Mesenchymal stem cell (in vitro differentiated cells and primary cell): ENCODE data around the gene ERFL.

Experiments
- DNase-seq: peaks from one replicate; pipeline ENCODE4 v3.0.0-alpha.2; 2013
- H2AFZ ChIP-seq: one replicate; pipeline ENCODE4 v1.6.1; 2013; ENCODE audit warnings: low read depth, mild to moderate bottlenecking, control low read depth, inconsistent platforms, low read length, moderate library complexity
- H2AK5ac ChIP-seq: 2 replicates; pipeline ENCODE4 v1.6.1; 2013; ENCODE audit warnings: low read length, moderate library complexity, mild to moderate bottlenecking, inconsistent platforms; ENCODE audit not compliant: severe bottlenecking
- H2BK120ac ChIP-seq: one replicate; pipeline ENCODE4 v1.6.1; 2013; ENCODE audit warnings: low read depth, mild to moderate bottlenecking, inconsistent platforms, low read length, moderate library complexity
- H2BK12ac ChIP-seq, 2 experiments: one replicate each; pipeline ENCODE4 v1.6.1; 2013; ENCODE audit warnings: inconsistent platforms in 2 of 2, low read length in 2 of 2, mild to moderate bottlenecking in 2 of 2, moderate library complexity in 2 of 2, control low read depth in 1 of 2
- H2BK15ac ChIP-seq: one replicate; pipeline ENCODE4 v1.6.1; 2013; ENCODE audit warnings: mild to moderate bottlenecking, low read depth, inconsistent platforms; ENCODE audit not compliant: poor library complexity, severe bottlenecking
- H2BK5ac ChIP-seq: 2 replicates; pipeline ENCODE4 v1.6.1; 2013; ENCODE audit warnings: low read depth, mild to moderate bottlenecking, low read length, control low read depth, inconsistent platforms; ENCODE audit not compliant: poor library complexity, severe bottlenecking
- H3K14ac ChIP-seq, 2 experiments: one replicate each; pipeline ENCODE4 v1.6.1; 2013; ENCODE audit warnings: inconsistent platforms in 2 of 2, low read length in 2 of 2, control low read depth in 1 of 2, mild to moderate bottlenecking in 1 of 2, moderate library complexity in 1 of 2
- H3K18ac ChIP-seq, 2 experiments: one replicate each; pipeline ENCODE4 v1.6.1; 2013; ENCODE audit warnings: inconsistent platforms in 2 of 2, low read length in 2 of 2, control low read depth in 1 of 2, low read depth in 1 of 2, mild to moderate bottlenecking in 1 of 2
- H3K23ac ChIP-seq, 2 experiments: one replicate each; pipeline ENCODE4 v1.6.1; 2013; ENCODE audit warnings: inconsistent platforms in 2 of 2, low read length in 2 of 2, mild to moderate bottlenecking in 2 of 2, moderate library complexity in 2 of 2, control low read depth in 1 of 2
- H3K27ac ChIP-seq: 2 replicates; pipeline ENCODE4 v1.5.1; 2013; ENCODE audit warnings: mild to moderate bottlenecking, moderate library complexity, low read length, control low read depth, inconsistent platforms; ENCODE audit not compliant: poor library complexity, severe bottlenecking
- H3K27me3 ChIP-seq, 2 experiments: 2 replicates each; pipeline versions ENCODE4 v1.6.1 to v1.7.0; 2013; ENCODE audit warnings: low read length in 2 of 2, mild to moderate bottlenecking in 2 of 2, moderate library complexity in 2 of 2, control low read depth in 1 of 2, inconsistent platforms in 1 of 2; ENCODE audit not compliant: control insufficient read depth in 1 of 2, insufficient read depth in 1 of 2
- H3K36me3 ChIP-seq, 2 experiments: 2 replicates each; pipeline versions ENCODE4 v1.6.1 to v1.7.0; 2013; ENCODE audit warnings: low read length in 2 of 2, control low read depth in 1 of 2, inconsistent platforms in 1 of 2, low read depth in 1 of 2, mild to moderate bottlenecking in 1 of 2; ENCODE audit not compliant: insufficient read depth in 2 of 2, control insufficient read depth in 1 of 2
- H3K4ac ChIP-seq, 2 experiments: one replicate each; pipeline ENCODE4 v1.6.1; 2013; ENCODE audit warnings: inconsistent platforms in 2 of 2, low read length in 2 of 2, mild to moderate bottlenecking in 2 of 2, moderate library complexity in 2 of 2, control low read depth in 1 of 2, low read depth in 1 of 2
- H3K4me1 ChIP-seq: 2 replicates; pipeline ENCODE4 v1.6.1; 2013; ENCODE audit warnings: low read depth, low read length, control low read depth; ENCODE audit not compliant: control insufficient read depth, insufficient read depth
- H3K4me2 ChIP-seq: 2 replicates; pipeline ENCODE4 v1.6.1; 2013; ENCODE audit warnings: low read length, mild to moderate bottlenecking, inconsistent platforms; ENCODE audit not compliant: poor library complexity, severe bottlenecking
- H3K4me3 ChIP-seq, 2 experiments: 2 replicates each; pipeline versions ENCODE4 v1.5.1 to v1.7.0; 2013; ENCODE audit warnings: low read length in 2 of 2, mild to moderate bottlenecking in 2 of 2, control low read depth in 1 of 2, low read depth in 1 of 2; ENCODE audit not compliant: insufficient read depth in 1 of 2
- H3K79me1 ChIP-seq: replicated peaks from 2 replicates; pipeline ENCODE4 v1.6.1; 2013; ENCODE audit warnings: mild to moderate bottlenecking, control low read depth, low read length, inconsistent platforms; ENCODE audit not compliant: poor library complexity, severe bottlenecking
- H3K9ac ChIP-seq: 2 replicates; pipeline ENCODE4 v1.7.0; 2013; ENCODE audit warnings: mild to moderate bottlenecking, low read length, moderate library complexity
- H3K9me3 ChIP-seq: 2 replicates; pipeline ENCODE4 v1.7.0; 2013; ENCODE audit warnings: mild to moderate bottlenecking, low read length; ENCODE audit not compliant: control insufficient read depth
- H4K8ac ChIP-seq: one replicate; pipeline ENCODE4 v1.6.1; 2013; ENCODE audit warnings: inconsistent platforms, mild to moderate bottlenecking, low read length, moderate library complexity
- H4K91ac ChIP-seq: one replicate; pipeline ENCODE4 v1.6.1; 2013; ENCODE audit warnings: mild to moderate bottlenecking, low read length, inconsistent platforms
- whole genome bisulfite sequencing: methylation state at CpG from one replicate; pipeline ENCODE4 v1.1.7; 2013; ENCODE audit warnings: mixed read lengths; 5-methylcytosine and 5-hydroxymethylcytosine counted together

ERFL gene

GRCh38 chr19:41932259-41932719 lies 4.0 kb upstream of the ERFL start:
- Histone ChIP-seq H3K18ac (no peak overlapping the region), H2BK12ac (no peak overlapping the region), H2BK15ac (no peak overlapping the region), H3K4me2 (no peak overlapping the region), H3K14ac (no peak overlapping the region), H3K23ac (no peak overlapping the region), H3K79me1 (no peaks in the 10 kb centered on the region), H3K27me3 (peaks cover 81 to 84% of the 10 kb centered on the region in 2 experiments), H2AFZ (no peak overlapping the region), H3K4me3 (no peak overlapping the region), H4K91ac (no peak overlapping the region), H3K4ac (no peak overlapping the region), H2BK120ac (no peak overlapping the region), H3K9ac (no peak overlapping the region), H2AK5ac (no peak overlapping the region), H4K8ac (no peak overlapping the region), H3K9me3 (no peaks in the 10 kb centered on the region), H2BK5ac (no peak overlapping the region), H3K4me1 (peaks cover 15% of the 10 kb centered on the region), H3K36me3 (no peaks in the 10 kb centered on the region), H3K27ac (no peak overlapping the region)
- WGBS = 15% methylated on average over 10 of the region's 11 CpGs
- DNase-seq = no peak

DNA sequence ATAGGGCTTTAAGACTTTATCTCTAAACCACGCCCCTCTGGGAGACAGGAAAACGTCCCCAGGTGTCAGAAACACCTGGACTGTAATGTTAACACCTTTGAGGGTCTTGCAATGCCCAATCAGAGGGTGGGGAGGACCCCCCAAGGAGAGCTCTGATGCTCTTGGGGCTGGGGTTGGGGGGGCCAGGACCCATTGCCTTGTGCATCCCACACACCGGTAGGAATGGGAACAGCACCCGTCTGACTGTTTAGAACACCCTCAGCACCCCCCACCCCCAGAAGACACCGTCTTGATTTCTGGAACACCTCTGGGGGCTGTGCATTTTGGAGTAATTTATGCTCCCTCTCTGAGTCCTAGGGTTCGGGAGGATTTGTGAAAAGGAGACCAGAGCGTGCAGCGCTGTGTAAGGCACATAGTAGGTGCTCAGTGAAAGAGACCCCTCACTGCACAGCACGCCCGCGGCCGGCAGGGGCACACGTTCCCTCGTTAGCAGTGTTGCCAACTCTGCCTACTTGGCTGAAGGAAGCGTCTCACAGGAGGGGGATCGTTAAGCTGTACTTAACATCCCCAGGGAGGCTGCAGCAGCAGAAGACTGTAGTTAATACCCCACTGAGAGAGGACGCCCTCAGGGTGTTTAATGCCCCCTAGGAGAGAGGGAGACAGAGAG lies 2.8 kb upstream of the ERFL start:
- H3K4me2 ChIP-seq = no peak overlapping the region
- no peak overlapping the region for H2AFZ ChIP-seq
- no peak for DNase-seq
- WGBS = 9% methylated on average over 15 of the region's 17 CpGs
- no peak overlapping the region for H2AK5ac ChIP-seq
- H4K8ac ChIP-seq = no peak overlapping the region
- H3K4me1 ChIP-seq = peaks cover 15% of the 10 kb centered on the region
- H2BK12ac ChIP-seq = no peak overlapping the region
- peaks cover 3% of the 10 kb centered on the region for H3K9me3 ChIP-seq
- H3K27me3 ChIP-seq = peaks cover 84 to 85% of the 10 kb centered on the region in 2 experiments
- no peak overlapping the region for H3K23ac ChIP-seq
- no peak overlapping the region for H2BK15ac ChIP-seq
- H2BK120ac ChIP-seq = no peak overlapping the region
- no peak overlapping the region for H3K9ac ChIP-seq
- H3K79me1 ChIP-seq = no peaks in the 10 kb centered on the region
- no peak overlapping the region for H3K14ac ChIP-seq
- no peak overlapping the region for H3K27ac ChIP-seq
- no peak overlapping the region for H2BK5ac ChIP-seq
- no peak overlapping the region for H4K91ac ChIP-seq
- H3K36me3 ChIP-seq = no peaks in the 10 kb centered on the region
- no peak overlapping the region for H3K4me3 ChIP-seq
- H3K4ac ChIP-seq = no peak overlapping the region
- H3K18ac ChIP-seq = no peak overlapping the region

GRCh38 chr19:41930322-41930722 lies 2.1 kb upstream of the ERFL start:
- no peak overlapping the region for H3K4me3 ChIP-seq
- H3K27me3 ChIP-seq = peaks cover 87 to 90% of the 10 kb centered on the region in 2 experiments
- H2AK5ac ChIP-seq = no peak overlapping the region
- no peak overlapping the region for H2BK5ac ChIP-seq
- H3K18ac ChIP-seq = no peak overlapping the region
- H2AFZ ChIP-seq = no peak overlapping the region
- WGBS = 53% methylated on average over 2 of the region's 7 CpGs
- H2BK120ac ChIP-seq = no peak overlapping the region
- no peak overlapping the region for H4K8ac ChIP-seq
- H3K36me3 ChIP-seq = no peaks in the 10 kb centered on the region
- peaks cover 6% of the 10 kb centered on the region for H3K9me3 ChIP-seq
- no peak overlapping the region for H3K9ac ChIP-seq
- no peak overlapping the region for H4K91ac ChIP-seq
- peaks cover 15% of the 10 kb centered on the region for H3K4me1 ChIP-seq
- H2BK12ac ChIP-seq = no peak overlapping the region
- no peak overlapping the region for H3K4ac ChIP-seq
- H3K23ac ChIP-seq = no peak overlapping the region
- no peaks in the 10 kb centered on the region for H3K79me1 ChIP-seq
- no peak overlapping the region for H3K27ac ChIP-seq
- DNase-seq = no peak
- no peak overlapping the region for H3K14ac ChIP-seq
- H2BK15ac ChIP-seq = no peak overlapping the region
- H3K4me2 ChIP-seq = no peak overlapping the region

- DNase-seq = no peak
- H2BK15ac ChIP-seq = no peak overlapping the region
- H3K36me3 ChIP-seq = no peaks in the 10 kb centered on the region
- H3K79me1 ChIP-seq = no peaks in the 10 kb centered on the region
- H2BK120ac ChIP-seq = no peak overlapping the region
- no peak overlapping the region for H3K4ac ChIP-seq
- H3K4me3 ChIP-seq = no peak overlapping the region
- H3K18ac ChIP-seq = no peak overlapping the region
- no peak overlapping the region for H3K23ac ChIP-seq
- WGBS = 32% methylated on average over 14 of the region's 14 CpGs
- peaks cover 6% of the 10 kb centered on the region for H3K9me3 ChIP-seq
- H2BK5ac ChIP-seq = no peak overlapping the region
- H3K27ac ChIP-seq = no peak overlapping the region
- H2BK12ac ChIP-seq = no peak overlapping the region
- H2AFZ ChIP-seq = no peak overlapping the region
- H3K4me2 ChIP-seq = no peak overlapping the region
- no peak overlapping the region for H2AK5ac ChIP-seq
- H3K27me3 ChIP-seq = peaks cover 87 to 90% of the 10 kb centered on the region in 2 experiments
- H4K8ac ChIP-seq = no peak overlapping the region
- no peak overlapping the region for H3K9ac ChIP-seq
- H3K14ac ChIP-seq = no peak overlapping the region
- no peak overlapping the region for H4K91ac ChIP-seq
- peaks cover 15% of the 10 kb centered on the region for H3K4me1 ChIP-seq
Measured at GRCh38 chr19:41929536-41930071, 1.4 kb upstream of the ERFL start.
